H1 (cell line): ENCODE results near the gene GPM6B.

Experiments
- CTCF ChIP-seq, 3 experiments: IDR thresholded peaks; 1 replicate in 2 of 3; 2 replicates in 1 of 3; pipeline versions ENCODE4 v1.5.1 to v1.6.1; 2011; ENCODE audit warnings: low read length in 3 of 3, mild to moderate bottlenecking in 3 of 3, inconsistent platforms in 2 of 3, low read depth in 1 of 3, moderate library complexity in 1 of 3; ENCODE audit not compliant: insufficient read depth in 1 of 3; ENCODE audit errors: control extremely low read depth in 1 of 3
- JUN ChIP-seq: IDR thresholded peaks from 2 replicates; pipeline ENCODE4 v1.6.1; 2011; ENCODE audit warnings: low read depth, mild to moderate bottlenecking, improper control_type of control experiment, low read length
- JUND ChIP-seq: IDR thresholded peaks from 2 replicates; pipeline ENCODE4 v1.6.1; 2011; ENCODE audit warnings: mild to moderate bottlenecking, improper control_type of control experiment, low read length
- KDM1A ChIP-seq: fragments of 200-600, 300-600 bp; sonication (generic); IDR thresholded peaks from 2 replicates; pipeline ENCODE4 v1.7.1; 2016; ENCODE audit warnings: mild to moderate bottlenecking, low read length, borderline replicate concordance
- MAX ChIP-seq: IDR thresholded peaks from 2 replicates; pipeline ENCODE4 v1.6.1; 2012; ENCODE audit warnings: inconsistent platforms
- SUZ12 ChIP-seq: fragments of 200-600 bp; sonication (generic); IDR thresholded peaks from 2 replicates; pipeline ENCODE4 v1.6.1; 2012; ENCODE audit warnings: mild to moderate bottlenecking, inconsistent platforms, low read length, moderate library complexity, mixed read lengths
- TBP ChIP-seq: IDR thresholded peaks from 2 replicates; pipeline ENCODE4 v1.6.1; 2011; ENCODE audit warnings: low read depth, low read length, improper control_type of control experiment
- YY1 ChIP-seq: IDR thresholded peaks from 2 replicates; pipeline ENCODE4 v1.6.1; 2011; ENCODE audit warnings: low read depth, mild to moderate bottlenecking, low read length
- ZNF274 ChIP-seq: IDR thresholded peaks from 2 replicates; pipeline ENCODE4 v1.7.0; 2012; ENCODE audit warnings: low read length, borderline replicate concordance; ENCODE audit errors: extremely low read depth
- TF ChIP-seq, protein P1 (sequence below): IDR thresholded peaks from 2 replicates; pipeline ENCODE4 v1.6.1; 2012; ENCODE audit warnings: low read length, inconsistent platforms

DNA sequence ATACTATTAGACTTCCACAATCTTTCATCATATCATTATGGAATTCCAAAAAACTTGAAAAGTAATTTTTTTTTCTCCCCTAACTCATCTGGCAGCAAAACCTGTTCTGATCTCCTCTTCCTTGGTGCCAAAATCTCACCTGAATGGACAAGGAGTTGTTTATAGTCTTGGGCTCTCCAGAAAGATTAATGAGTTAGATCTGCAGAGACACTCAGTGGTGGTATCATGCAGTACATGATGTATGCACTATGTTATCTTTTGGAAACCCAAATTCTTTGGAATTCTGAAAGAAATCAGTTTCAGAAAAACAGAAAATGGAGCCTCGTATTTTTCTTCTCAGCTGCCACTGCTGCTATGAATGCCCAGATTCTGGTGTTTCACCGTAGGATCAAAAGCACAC, 11.7 kb downstream of the GPM6B start:
- TF ChIP-seq JUND = no peak
- TF ChIP-seq KDM1A = no peak
- no peak for TF ChIP-seq CTCF (IDR thresholded peaks at IDR 0.05; ENCODE audit: control extremely low read depth in 1 of 3, insufficient read depth in 1 of 3, low read depth in 1 of 3, low read length in 3 of 3)
- TF ChIP-seq YY1 = no peak
- no peak for TF ChIP-seq JUN
- TF ChIP-seq MAX = no peak
- no peak for TF ChIP-seq SUZ12
- TF ChIP-seq TBP = no peak
- TF ChIP-seq, protein P1, sequence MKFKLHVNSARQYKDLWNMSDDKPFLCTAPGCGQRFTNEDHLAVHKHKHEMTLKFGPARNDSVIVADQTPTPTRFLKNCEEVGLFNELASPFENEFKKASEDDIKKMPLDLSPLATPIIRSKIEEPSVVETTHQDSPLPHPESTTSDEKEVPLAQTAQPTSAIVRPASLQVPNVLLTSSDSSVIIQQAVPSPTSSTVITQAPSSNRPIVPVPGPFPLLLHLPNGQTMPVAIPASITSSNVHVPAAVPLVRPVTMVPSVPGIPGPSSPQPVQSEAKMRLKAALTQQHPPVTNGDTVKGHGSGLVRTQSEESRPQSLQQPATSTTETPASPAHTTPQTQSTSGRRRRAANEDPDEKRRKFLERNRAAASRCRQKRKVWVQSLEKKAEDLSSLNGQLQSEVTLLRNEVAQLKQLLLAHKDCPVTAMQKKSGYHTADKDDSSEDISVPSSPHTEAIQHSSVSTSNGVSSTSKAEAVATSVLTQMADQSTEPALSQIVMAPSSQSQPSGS = no peak
- TF ChIP-seq ZNF274 = no peak
